Stimulated activated effector memory CD8-positive, alpha-beta T cell treated with anti-CD3 and anti-CD28 coated beads, Interleukin-12 subunit alpha, Interleukin-12 subunit beta, amount 100 ng/mL, for 72 hours (primary cell): ENCODE measurements around the gene ADM.

Experiments
- ATAC-seq: fragments of 150-1000 bp; cut with Tn5 transposase; 2 replicates; pipeline ENCODE4 v1.10.0; 2021
- DNase-seq, 2 donors: peaks; one replicate each; pipeline ENCODE4 v3.0.0; 2021 to 2022; ENCODE audit warnings: low spot score in 2 of 2
- H3K27ac Mint-ChIP-seq: one replicate; pipeline ENCODE4 v1.8.0; 2022; ENCODE audit warnings: mild to moderate bottlenecking, mixed read lengths
- H3K36me3 Mint-ChIP-seq: one replicate; pipeline ENCODE4 v1.8.0; 2022; ENCODE audit warnings: mild to moderate bottlenecking, mixed read lengths
- H3K4me1 Mint-ChIP-seq: one replicate; pipeline ENCODE4 v1.8.0; 2022; ENCODE audit warnings: mixed read lengths
- H3K4me3 Mint-ChIP-seq: one replicate; pipeline ENCODE4 v1.8.0; 2022; ENCODE audit warnings: mild to moderate bottlenecking, mixed read lengths
- H3K9me3 Mint-ChIP-seq: one replicate; pipeline ENCODE4 v1.8.0; 2022; ENCODE audit warnings: mixed read lengths

The ADM gene

GRCh38 chr11:10328314-10329098, 23.6 kb downstream of the ADM start:
- Mint-ChIP-seq H3K36me3 (no peaks in the 10 kb centered on the region), H3K4me3 (no peak overlapping the region), H3K27ac (no peak overlapping the region), H3K4me1 (peaks cover 3% of the 10 kb centered on the region), H3K9me3 (no peaks in the 10 kb centered on the region)
- DNase-seq (no peak), ATAC-seq (peak; percentile 60)

DNA sequence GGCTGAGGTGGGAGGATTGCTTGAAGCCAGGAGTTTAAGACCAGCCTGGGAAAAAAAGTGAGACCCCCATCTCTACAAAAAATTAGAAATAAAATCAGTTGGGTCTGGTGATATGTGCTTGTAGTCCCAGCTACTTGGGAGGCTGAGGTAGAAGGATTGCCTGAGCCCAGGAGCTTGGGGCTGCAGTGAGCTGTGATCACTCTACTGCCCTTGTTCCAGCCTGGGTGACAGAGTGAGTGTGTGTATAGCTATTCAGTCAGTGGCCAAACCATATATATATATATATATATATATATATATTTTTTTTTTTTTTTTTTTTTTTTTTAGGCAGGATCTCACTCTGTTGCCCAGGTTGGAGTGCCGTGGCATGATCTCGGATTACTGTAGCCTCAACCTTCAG, 24.5 kb downstream of the ADM start:
- H3K9me3 Mint-ChIP-seq: no peaks in the 10 kb centered on the region
- H3K36me3 Mint-ChIP-seq: no peaks in the 10 kb centered on the region
- ATAC-seq: no peak
- no peak for DNase-seq
- H3K4me3 Mint-ChIP-seq: no peak overlapping the region
- no peaks in the 10 kb centered on the region for H3K4me1 Mint-ChIP-seq
- H3K27ac Mint-ChIP-seq: no peak overlapping the region

GRCh38 chr11:10329935-10330334, 25.1 kb downstream of the ADM start:
- Mint-ChIP-seq H3K27ac (no peak overlapping the region), H3K4me1 (no peaks in the 10 kb centered on the region), H3K9me3 (no peaks in the 10 kb centered on the region), H3K4me3 (no peak overlapping the region), H3K36me3 (no peaks in the 10 kb centered on the region)
- DNase-seq (no peak), ATAC-seq (no peak)

- Mint-ChIP-seq H3K4me3 (no peak overlapping the region), H3K4me1 (no peaks in the 10 kb centered on the region), H3K27ac (no peak overlapping the region), H3K9me3 (no peaks in the 10 kb centered on the region), H3K36me3 (no peaks in the 10 kb centered on the region)
- ATAC-seq: no peak
- no peak for DNase-seq
Measured at GRCh38 chr11:10331548-10332289, 26.8 kb downstream of the ADM start.

DNA sequence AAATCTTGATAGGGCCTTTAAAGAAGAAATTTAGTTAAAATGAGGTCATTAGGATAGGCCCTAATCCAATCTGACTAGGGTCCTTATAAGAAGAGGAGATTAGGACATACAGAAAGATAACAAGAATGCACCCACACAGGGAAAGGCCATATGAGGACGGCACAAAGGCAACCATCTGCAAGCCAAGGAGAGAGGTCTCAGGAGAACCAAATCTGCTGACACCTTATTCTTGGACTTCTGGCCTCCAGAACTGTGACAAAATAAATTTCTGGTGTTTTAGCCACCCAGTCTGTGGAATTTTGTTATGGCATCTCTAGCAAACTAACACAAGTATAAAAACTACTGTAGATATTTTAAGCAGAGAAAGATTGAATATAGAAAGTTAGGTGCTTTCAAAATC, 28.6 kb downstream of the ADM start:
- H3K4me3 Mint-ChIP-seq: no peak overlapping the region
- no peak overlapping the region for H3K27ac Mint-ChIP-seq
- ATAC-seq: no peak
- no peaks in the 10 kb centered on the region for H3K9me3 Mint-ChIP-seq
- no peak for DNase-seq
- no peaks in the 10 kb centered on the region for H3K36me3 Mint-ChIP-seq
- H3K4me1 Mint-ChIP-seq: no peaks in the 10 kb centered on the region

- Mint-ChIP-seq H3K4me3 (no peak overlapping the region), H3K4me1 (peaks cover 10% of the 10 kb centered on the region), H3K9me3 (no peaks in the 10 kb centered on the region), H3K36me3 (no peaks in the 10 kb centered on the region), H3K27ac (no peak overlapping the region)
- DNase-seq (no peak), ATAC-seq (no peak)
Measured at GRCh38 chr11:10338287-10338686, 33.4 kb downstream of the ADM start.

DNA sequence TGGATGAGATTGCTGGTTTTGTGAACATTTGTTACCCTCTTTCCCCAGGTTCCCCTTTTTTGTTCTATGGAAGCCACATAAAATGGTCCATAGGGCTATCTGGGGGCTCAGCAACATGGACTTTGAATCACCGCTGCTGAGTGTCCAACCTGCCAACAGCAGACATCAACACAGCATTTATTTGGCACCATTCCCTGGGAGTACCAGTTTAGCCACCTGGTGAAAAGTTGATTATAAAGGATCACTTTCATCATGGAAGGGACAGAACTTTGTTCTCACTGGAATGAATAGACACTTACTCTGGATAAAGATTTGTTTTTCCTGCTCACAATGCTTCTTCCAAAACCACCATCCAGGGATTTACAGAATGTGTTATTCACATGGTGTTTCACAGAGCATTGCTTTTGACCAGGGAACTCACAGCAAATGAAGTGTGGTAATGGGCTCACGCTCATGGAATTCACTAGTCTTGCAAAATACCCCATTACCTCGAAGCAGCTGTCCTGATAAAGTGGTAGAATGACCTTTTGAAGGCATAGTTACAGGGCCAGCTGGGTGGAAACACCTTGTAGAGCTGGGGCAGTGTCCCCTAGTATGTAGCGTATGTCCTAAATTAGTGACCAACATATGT, 43.9 kb downstream of the ADM start:
- no peaks in the 10 kb centered on the region for H3K9me3 Mint-ChIP-seq
- H3K4me3 Mint-ChIP-seq: no peak overlapping the region
- no peak for ATAC-seq
- DNase-seq: no peak
- H3K27ac Mint-ChIP-seq: no peak overlapping the region
- no peaks in the 10 kb centered on the region for H3K4me1 Mint-ChIP-seq
- H3K36me3 Mint-ChIP-seq: no peaks in the 10 kb centered on the region

- no peak for ATAC-seq
- H3K36me3 Mint-ChIP-seq: no peaks in the 10 kb centered on the region
- H3K4me1 Mint-ChIP-seq: no peaks in the 10 kb centered on the region
Measured at GRCh38 chr11:10349281-10349665, 44.4 kb downstream of the ADM start.

DNA sequence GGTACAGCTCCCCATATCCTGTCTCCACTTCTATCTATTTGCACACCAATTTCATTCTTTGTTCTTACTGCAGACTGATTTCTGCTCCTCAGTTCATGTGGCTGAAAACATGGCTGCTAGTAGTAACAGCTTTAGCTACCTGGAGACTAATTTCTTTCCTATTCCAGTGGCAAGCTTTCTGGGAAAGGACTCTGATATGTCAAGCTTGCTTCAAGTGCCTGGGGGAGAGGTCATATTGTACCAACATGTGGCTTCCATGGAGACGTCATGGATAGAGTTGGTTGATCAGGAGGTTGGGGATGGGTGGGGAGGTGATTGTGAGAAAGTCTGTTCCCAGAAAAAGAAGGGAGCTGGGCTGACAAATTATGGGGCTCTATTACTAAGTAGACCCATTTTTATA, 44.9 kb downstream of the ADM start:
- no peaks in the 10 kb centered on the region for H3K4me1 Mint-ChIP-seq
- no peaks in the 10 kb centered on the region for H3K9me3 Mint-ChIP-seq
- ATAC-seq: no peak
- no peak overlapping the region for H3K4me3 Mint-ChIP-seq
- no peaks in the 10 kb centered on the region for H3K36me3 Mint-ChIP-seq
- no peak overlapping the region for H3K27ac Mint-ChIP-seq
- DNase-seq: no peak

More at GRCh38 chr11:10349281-10349665, 44.4 kb downstream of the ADM start:
- Mint-ChIP-seq H3K4me3 (no peak overlapping the region), H3K9me3 (no peaks in the 10 kb centered on the region), H3K27ac (no peak overlapping the region)
- DNase-seq: no peak

GRCh38 chr11:10350334-10350733, 45.5 kb downstream of the ADM start:
- ATAC-seq: no peak
- H3K4me1 Mint-ChIP-seq: no peaks in the 10 kb centered on the region
- DNase-seq: no peak
- no peaks in the 10 kb centered on the region for H3K9me3 Mint-ChIP-seq
- no peak overlapping the region for H3K27ac Mint-ChIP-seq
- no peak overlapping the region for H3K4me3 Mint-ChIP-seq
- no peaks in the 10 kb centered on the region for H3K36me3 Mint-ChIP-seq

GRCh38 chr11:10351435-10351764, 46.5 kb downstream of the ADM start:
- H3K36me3 Mint-ChIP-seq: no peaks in the 10 kb centered on the region
- H3K4me1 Mint-ChIP-seq: no peaks in the 10 kb centered on the region
- no peak overlapping the region for H3K4me3 Mint-ChIP-seq
- ATAC-seq: no peak
- H3K27ac Mint-ChIP-seq: no peak overlapping the region
- DNase-seq: no peak
- no peaks in the 10 kb centered on the region for H3K9me3 Mint-ChIP-seq

GRCh38 chr11:10351765-10352641, 47.1 kb downstream of the ADM start:
- Mint-ChIP-seq H3K4me3 (no peak overlapping the region), H3K9me3 (no peaks in the 10 kb centered on the region), H3K27ac (no peak overlapping the region), H3K36me3 (no peaks in the 10 kb centered on the region), H3K4me1 (no peaks in the 10 kb centered on the region)
- DNase-seq (no peak), ATAC-seq (peak; percentile 16)

DNA sequence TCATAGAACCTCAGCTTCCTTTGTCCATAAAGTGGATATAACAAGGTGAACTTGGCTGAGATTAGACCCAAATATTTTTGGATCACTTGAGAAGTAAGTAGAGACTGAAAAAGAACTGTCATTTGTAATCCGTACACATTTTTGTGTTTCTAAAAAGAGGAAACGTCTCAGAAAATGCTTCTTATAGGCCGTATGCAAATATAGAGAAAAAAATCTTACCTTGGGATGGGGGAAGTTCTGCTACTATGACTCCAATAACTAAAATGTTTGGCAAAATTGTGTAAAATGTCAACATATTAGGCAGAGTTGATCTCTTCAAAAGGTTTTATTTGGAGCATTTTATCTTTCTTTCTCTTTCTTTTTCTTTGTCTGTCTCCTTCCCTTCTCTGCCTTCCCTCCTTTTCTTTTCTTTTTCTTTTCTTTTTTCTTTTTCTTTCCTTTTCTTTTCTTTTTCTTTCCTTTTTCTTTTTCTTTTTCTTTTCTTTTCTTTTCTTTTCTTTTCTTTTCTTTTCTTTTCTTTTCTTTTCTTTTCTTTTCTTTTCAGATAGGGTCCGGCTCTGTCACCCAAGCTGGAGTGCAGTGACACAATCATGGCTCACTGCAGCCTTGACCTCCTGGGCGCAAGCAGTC, 48.2 kb downstream of the ADM start:
- H3K4me1 Mint-ChIP-seq: no peaks in the 10 kb centered on the region
- no peaks in the 10 kb centered on the region for H3K9me3 Mint-ChIP-seq
- no peak for DNase-seq
- no peaks in the 10 kb centered on the region for H3K36me3 Mint-ChIP-seq
- ATAC-seq: no peak
- H3K27ac Mint-ChIP-seq: no peak overlapping the region
- no peak overlapping the region for H3K4me3 Mint-ChIP-seq

DNA sequence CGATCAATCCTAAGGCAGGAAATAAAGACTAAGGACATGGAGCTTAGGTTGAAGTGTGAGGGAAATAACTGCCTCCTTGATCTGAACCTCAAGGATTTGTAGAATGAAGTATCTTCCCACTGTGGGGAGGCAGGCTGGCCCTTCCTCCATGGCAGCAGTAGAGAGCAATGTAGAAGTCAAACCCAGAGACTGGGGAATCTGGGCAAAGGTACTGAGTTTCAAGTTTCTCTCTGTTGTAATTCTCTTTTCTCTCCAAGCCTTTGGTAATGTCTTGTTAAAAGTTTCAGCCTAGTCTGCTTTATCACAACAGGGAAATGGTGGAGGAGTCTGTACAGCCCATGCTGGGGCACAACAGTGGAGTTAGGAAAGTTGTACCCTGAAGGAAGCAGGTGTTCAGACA, 49.5 kb downstream of the ADM start:
- H3K9me3 Mint-ChIP-seq: no peaks in the 10 kb centered on the region
- H3K27ac Mint-ChIP-seq: no peak overlapping the region
- ATAC-seq (no peak), DNase-seq (no peak)
- no peaks in the 10 kb centered on the region for H3K36me3 Mint-ChIP-seq
- H3K4me1 Mint-ChIP-seq: no peaks in the 10 kb centered on the region
- H3K4me3 Mint-ChIP-seq: no peak overlapping the region

- DNase-seq (no peak), ATAC-seq (no peak)
- Mint-ChIP-seq H3K36me3 (no peaks in the 10 kb centered on the region), H3K9me3 (no peaks in the 10 kb centered on the region), H3K4me3 (no peak overlapping the region), H3K27ac (no peak overlapping the region), H3K4me1 (no peaks in the 10 kb centered on the region)
Measured at GRCh38 chr11:10355257-10355661, 50.4 kb downstream of the ADM start.
